ENCODE data around the gene SPATA13.

The SPATA13 gene

GRCh38 chr13:24212674-24213073, 52.2 kb downstream of the SPATA13 start:
- TF ChIP-seq GATA2 (IDR thresholded peaks at IDR 0.05; ENCODE audit: low read depth, low read length) = no peak
- TF ChIP-seq GATA3 (IDR thresholded peaks at IDR 0.05; ENCODE audit: low read depth, low read length) = no peak

- TF ChIP-seq GATA3 (IDR thresholded peaks at IDR 0.05; ENCODE audit: low read depth, low read length) (no peak), GATA2 (IDR thresholded peaks at IDR 0.05; ENCODE audit: low read depth, low read length) (no peak)
Observed at GRCh38 chr13:24213932-24214331, 53.4 kb downstream of the SPATA13 start.

- TF ChIP-seq GATA2 (IDR thresholded peaks at IDR 0.05; ENCODE audit: low read depth, low read length) = no peak
- no peak for TF ChIP-seq GATA3 (IDR thresholded peaks at IDR 0.05; ENCODE audit: low read depth, low read length)
Observed at GRCh38 chr13:24214528-24214927, 54.0 kb downstream of the SPATA13 start.

DNA sequence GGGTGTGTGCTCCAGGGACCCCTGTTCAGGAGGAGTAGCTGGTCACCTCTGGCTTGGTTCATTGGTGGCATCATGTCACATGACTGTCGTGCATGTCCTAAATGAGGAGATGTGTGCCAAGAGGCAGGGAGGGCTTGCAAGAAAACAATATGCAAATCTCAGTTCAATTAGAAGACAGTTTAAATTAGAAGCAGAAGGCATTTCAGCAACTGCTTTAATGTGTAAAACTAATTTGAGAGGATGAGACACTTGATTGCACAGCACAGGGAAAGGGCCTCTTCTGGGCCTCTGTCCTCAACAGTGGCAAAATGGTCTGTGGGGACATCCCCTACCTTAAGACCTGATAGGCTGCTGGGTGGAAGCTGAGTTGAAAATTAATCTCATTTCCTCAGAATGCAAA, 54.6 kb downstream of the SPATA13 start:
- TF ChIP-seq GATA3 (IDR thresholded peaks at IDR 0.05; ENCODE audit: low read depth, low read length) (no peak), GATA2 (IDR thresholded peaks at IDR 0.05; ENCODE audit: low read depth, low read length) (no peak)

DNA sequence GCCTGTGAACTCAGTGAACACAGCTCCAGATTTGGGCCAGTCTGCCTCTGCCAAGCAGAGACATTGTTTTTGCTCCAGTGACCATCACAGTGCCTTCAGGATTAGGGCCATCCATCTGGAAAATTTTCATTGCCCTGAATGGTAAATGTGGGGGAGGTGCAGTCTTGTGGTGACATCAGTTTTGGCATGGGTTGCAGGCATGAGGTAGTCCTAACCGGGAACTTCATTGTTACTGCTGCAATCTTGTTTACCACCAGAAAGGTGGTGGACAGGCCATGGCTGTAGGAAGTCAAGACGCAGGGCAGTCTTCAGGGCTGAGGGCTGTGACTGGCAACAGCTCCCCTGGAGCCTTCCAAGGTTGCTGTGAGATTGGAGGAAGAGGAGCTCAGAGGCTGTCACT, 55.2 kb downstream of the SPATA13 start:
- TF ChIP-seq GATA3 (IDR thresholded peaks at IDR 0.05; ENCODE audit: low read depth, low read length) = no peak
- TF ChIP-seq GATA2 (IDR thresholded peaks at IDR 0.05; ENCODE audit: low read depth, low read length) = no peak

- no peak for TF ChIP-seq GATA2 (IDR thresholded peaks at IDR 0.05; ENCODE audit: low read depth, low read length)
- no peak for TF ChIP-seq GATA3 (IDR thresholded peaks at IDR 0.05; ENCODE audit: low read depth, low read length)
Observed at GRCh38 chr13:24216176-24216575, 55.7 kb downstream of the SPATA13 start.

DNA sequence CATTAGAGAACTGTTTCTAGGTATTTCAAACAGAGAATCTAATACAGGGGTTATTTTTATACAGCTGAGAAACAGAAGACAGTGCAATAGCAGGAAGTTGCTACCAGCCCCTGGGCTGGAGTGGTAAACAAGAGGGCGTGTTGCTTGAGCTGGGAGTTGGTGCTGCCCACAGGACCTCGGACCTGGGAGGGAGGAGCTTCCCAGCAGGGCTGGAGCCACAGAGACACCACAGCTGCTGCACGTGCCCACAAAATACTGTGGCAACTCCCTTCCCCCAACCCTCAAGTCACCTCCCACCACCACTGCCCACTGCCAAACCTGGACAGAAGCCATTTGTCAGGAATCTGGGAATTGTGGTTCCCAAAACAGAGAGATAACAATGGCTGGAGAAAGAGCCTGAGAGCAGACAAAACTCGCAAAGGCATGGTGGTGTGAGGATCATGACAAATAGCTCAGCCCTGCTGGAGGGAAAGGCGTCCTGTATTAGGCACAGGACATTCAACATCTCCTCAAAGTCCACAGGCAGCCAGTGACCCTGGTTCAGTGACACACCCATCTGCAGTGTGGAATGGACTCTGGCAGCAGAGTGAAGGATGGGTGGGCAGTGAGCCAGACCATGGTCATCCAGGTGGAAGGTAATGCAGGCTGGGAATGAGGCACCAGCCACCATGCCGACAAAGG, 57.2 kb downstream of the SPATA13 start:
- no peak for TF ChIP-seq GATA3 (IDR thresholded peaks at IDR 0.05; ENCODE audit: low read depth, low read length)
- no peak for TF ChIP-seq GATA2 (IDR thresholded peaks at IDR 0.05; ENCODE audit: low read depth, low read length)

GRCh38 chr13:24218338-24218737, 57.8 kb downstream of the SPATA13 start:
- TF ChIP-seq GATA3 (IDR thresholded peaks at IDR 0.05; ENCODE audit: low read depth, low read length) = no peak
- TF ChIP-seq GATA2 (IDR thresholded peaks at IDR 0.05; ENCODE audit: low read depth, low read length) = no peak

GRCh38 chr13:24218977-24219376, 58.5 kb downstream of the SPATA13 start:
- TF ChIP-seq GATA3 (IDR thresholded peaks at IDR 0.05; ENCODE audit: low read depth, low read length) (no peak), GATA2 (IDR thresholded peaks at IDR 0.05; ENCODE audit: low read depth, low read length) (no peak)

DNA sequence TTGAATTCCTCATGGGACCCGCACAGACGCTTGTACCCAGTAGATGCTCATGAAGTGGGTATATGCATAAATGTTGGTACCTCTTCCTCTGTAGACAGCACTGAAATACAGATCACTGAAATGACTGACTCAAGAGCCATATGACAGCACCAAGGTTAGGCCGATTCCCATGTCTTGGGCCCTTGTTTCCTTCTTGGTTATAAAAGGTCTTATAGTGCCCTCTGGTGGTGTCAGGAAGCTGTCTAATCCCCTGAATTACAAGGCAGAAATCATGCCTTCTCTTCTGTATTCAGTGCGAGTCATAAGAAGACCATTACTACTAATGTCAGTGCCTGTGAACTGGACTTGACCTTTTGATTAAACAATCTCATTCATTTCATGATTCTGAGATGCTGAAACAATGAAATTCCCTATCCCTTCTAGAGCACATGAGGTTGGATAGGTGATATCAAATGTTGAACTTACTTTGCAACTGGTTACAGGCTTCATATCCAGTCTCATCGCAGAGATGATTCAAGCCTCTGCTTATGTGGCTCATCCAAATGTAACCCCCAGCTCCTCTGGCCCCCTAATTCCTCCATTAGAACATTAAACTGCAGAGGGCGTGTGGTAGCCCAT, 59.7 kb downstream of the SPATA13 start:
- TF ChIP-seq GATA3 (IDR thresholded peaks at IDR 0.05; ENCODE audit: low read depth, low read length) (no peak), GATA2 (IDR thresholded peaks at IDR 0.05; ENCODE audit: low read depth, low read length) (no peak)

GRCh38 chr13:24221007-24221406, 60.5 kb downstream of the SPATA13 start:
- TF ChIP-seq GATA3 (IDR thresholded peaks at IDR 0.05; ENCODE audit: low read depth, low read length) (no peak), GATA2 (IDR thresholded peaks at IDR 0.05; ENCODE audit: low read depth, low read length) (no peak)

DNA sequence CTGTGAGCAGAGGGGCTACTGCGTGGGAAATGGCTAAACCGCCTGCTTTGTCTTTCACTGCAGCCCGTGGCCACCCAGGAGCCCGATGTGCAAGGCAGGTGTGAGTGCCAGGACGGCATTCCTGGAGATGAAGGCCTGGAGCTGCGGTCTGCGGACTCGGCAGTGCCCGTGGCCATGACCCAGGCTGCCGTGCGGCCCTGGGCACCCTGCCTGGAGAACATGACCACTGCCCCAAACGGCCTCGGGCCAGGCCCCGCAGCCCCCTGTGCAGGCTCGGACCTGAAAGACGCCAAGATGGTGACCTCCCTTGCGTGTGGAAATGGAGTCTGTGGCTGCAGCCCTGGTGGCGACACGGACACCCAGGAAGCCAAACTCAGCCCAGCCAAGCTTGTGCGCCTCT, 62.2 kb downstream of the SPATA13 start:
- no peak for TF ChIP-seq GATA3 (IDR thresholded peaks at IDR 0.05; ENCODE audit: low read depth, low read length)
- TF ChIP-seq GATA2 (IDR thresholded peaks at IDR 0.05; ENCODE audit: low read depth, low read length) = no peak

GRCh38 chr13:24223341-24224231, 63.1 kb downstream of the SPATA13 start:
- TF ChIP-seq GATA3 (IDR thresholded peaks at IDR 0.05; ENCODE audit: low read depth, low read length) = no peak
- TF ChIP-seq GATA2 (IDR thresholded peaks at IDR 0.05; ENCODE audit: low read depth, low read length) = no peak

- TF ChIP-seq GATA2 (IDR thresholded peaks at IDR 0.05; ENCODE audit: low read depth, low read length) (no peak), GATA3 (IDR thresholded peaks at IDR 0.05; ENCODE audit: low read depth, low read length) (no peak)
Observed at GRCh38 chr13:24224232-24224680, 63.7 kb downstream of the SPATA13 start.

All from SH-SY5Y (cell line).